Neural progenitor cell (in vitro differentiated cells): ENCODE results near the gene SLC4A8. TPM values are rescaled to one million over a fixed set of nuclear protein-coding genes. Genes with fewer than 3 reads are reported as not detected.

Experiments
- DNase-seq: peaks from one replicate; pipeline ENCODE4 v3.0.0-alpha.2; 2016; ENCODE audit warnings: low spot score
- H2AFZ ChIP-seq: fragments of 200-600 bp; sonication (generic); replicated peaks from 2 replicates; pipeline ENCODE4 v1.6.1; 2016; ENCODE audit warnings: antibody characterized with exemption
- H3F3A ChIP-seq: fragments of 200-600 bp; sonication (generic); 2 replicates; pipeline ENCODE4 v1.6.1; 2016; ENCODE audit warnings: antibody characterized with exemption, low read depth
- H3K27ac ChIP-seq: fragments of 200-600 bp; sonication (generic); 2 replicates; pipeline ENCODE4 v1.5.1; 2016; ENCODE audit warnings: mild to moderate bottlenecking
- H3K27me3 ChIP-seq: fragments of 200-600 bp; sonication (generic); 2 replicates; pipeline ENCODE4 v1.6.1; 2016; ENCODE audit warnings: mild to moderate bottlenecking, moderate library complexity
- H3K36me3 ChIP-seq: fragments of 200-600 bp; sonication (generic); 2 replicates; pipeline ENCODE4 v1.5.1; 2016
- H3K4me1 ChIP-seq: fragments of 200-600 bp; sonication (generic); 2 replicates; pipeline ENCODE4 v1.6.1; 2016; ENCODE audit warnings: mixed run types
- H3K4me2 ChIP-seq: fragments of 200-600 bp; sonication (generic); 2 replicates; pipeline ENCODE4 v1.6.1; 2016
- H3K4me3 ChIP-seq: fragments of 200-600 bp; sonication (generic); 2 replicates; pipeline ENCODE4 v1.5.1; 2016
- H3K79me2 ChIP-seq: fragments of 200-600 bp; sonication (generic); 2 replicates; pipeline ENCODE4 v1.6.1; 2016; ENCODE audit warnings: low read depth
- H3K9ac ChIP-seq: fragments of 200-600 bp; sonication (generic); 2 replicates; pipeline ENCODE4 v1.6.1; 2016
- H3K9me3 ChIP-seq: fragments of 200-600 bp; sonication (generic); 2 replicates; pipeline ENCODE4 v1.5.1; 2016; ENCODE audit warnings: low read depth
- H4K20me1 ChIP-seq: fragments of 200-600 bp; sonication (generic); 2 replicates; pipeline ENCODE4 v1.6.1; 2016; ENCODE audit warnings: low read depth
- H3K27ac Mint-ChIP-seq: 3 replicates; pipeline ENCODE4 v1.8.0; 2021; ENCODE audit warnings: mixed read lengths
- H3K27me3 Mint-ChIP-seq: 2 replicates; pipeline ENCODE4 v1.8.0; 2022; ENCODE audit warnings: low read depth, mild to moderate bottlenecking, inconsistent platforms, moderate library complexity, mixed read lengths; ENCODE audit not compliant: insufficient read depth
- H3K36me3 Mint-ChIP-seq: 3 replicates; pipeline ENCODE4 v1.8.0; 2021; ENCODE audit warnings: mixed read lengths
- H3K4me1 Mint-ChIP-seq: 3 replicates; pipeline ENCODE4 v1.8.0; 2021; ENCODE audit warnings: mixed read lengths
- H3K4me3 Mint-ChIP-seq: 3 replicates; pipeline ENCODE4 v1.8.0; 2021; ENCODE audit warnings: mild to moderate bottlenecking, moderate library complexity, mixed read lengths
- H3K9me3 Mint-ChIP-seq: 3 replicates; pipeline ENCODE4 v1.8.0; 2020; ENCODE audit warnings: mixed read lengths
- CTCF ChIP-seq: fragments of 200-600 bp; sonication (generic); IDR thresholded peaks from 2 replicates; pipeline ENCODE4 v1.5.1; 2017; ENCODE audit warnings: antibody characterized with exemption, mild to moderate bottlenecking
- EZH2 ChIP-seq: fragments of 200-600 bp; sonication (generic); IDR thresholded peaks from 2 replicates; pipeline ENCODE4 v1.6.1; 2017; ENCODE audit warnings: antibody characterized with exemption, mild to moderate bottlenecking, moderate library complexity
- EZH2phosphoT487 ChIP-seq: fragments of 200-600 bp; sonication (generic); IDR thresholded peaks from 2 replicates; pipeline ENCODE4 v1.6.1; 2017; ENCODE audit warnings: antibody characterized with exemption
- total RNA-seq: library from RNA; depleted of rRNA; stranded (reverse); fragments of >200 nt; gene quantifications from 2 replicates; pipeline ENCODE4 v1.2.3, GENCODE V29; 2015; ENCODE audit warnings: low replicate concordance

The SLC4A8 gene
- total RNA-seq, 1 donor from 2014 or later: 10.1 TPM

GRCh38 chr12:51406290-51406689 is 18.3 kb upstream of the SLC4A8 start:
- Histone ChIP-seq H3K4me2 (no peak overlapping the region), H3K4me1 (no peaks in the 10 kb centered on the region), H3K79me2 (no peaks in the 10 kb centered on the region), H3K27me3 (no peaks in the 10 kb centered on the region), H2AFZ (no peak overlapping the region), H4K20me1 (no peaks in the 10 kb centered on the region), H3F3A (no peaks in the 10 kb centered on the region), H3K9me3 (no peaks in the 10 kb centered on the region), H3K4me3 (no peak overlapping the region), H3K27ac (no peak overlapping the region), H3K9ac (no peak overlapping the region), H3K36me3 (no peaks in the 10 kb centered on the region)
- DNase-seq: no peak
- Mint-ChIP-seq H3K27ac (no peak overlapping the region), H3K9me3 (no peaks in the 10 kb centered on the region), H3K4me1 (no peaks in the 10 kb centered on the region), H3K4me3 (no peak overlapping the region), H3K27me3 (peaks cover 4% of the 10 kb centered on the region), H3K36me3 (no peaks in the 10 kb centered on the region)
- TF ChIP-seq CTCF (no peak), EZH2 (no peak), EZH2phosphoT487 (no peak)

GRCh38 chr12:51406859-51407258 is 17.8 kb upstream of the SLC4A8 start:
- Histone ChIP-seq H3K4me2 (no peak overlapping the region), H2AFZ (no peak overlapping the region), H3K4me3 (no peak overlapping the region), H3K9ac (no peak overlapping the region), H4K20me1 (no peaks in the 10 kb centered on the region), H3K27me3 (no peaks in the 10 kb centered on the region), H3K9me3 (no peaks in the 10 kb centered on the region), H3K27ac (no peak overlapping the region), H3K4me1 (no peaks in the 10 kb centered on the region), H3K36me3 (no peaks in the 10 kb centered on the region), H3K79me2 (no peaks in the 10 kb centered on the region), H3F3A (no peaks in the 10 kb centered on the region)
- Mint-ChIP-seq H3K36me3 (no peaks in the 10 kb centered on the region), H3K27me3 (peaks cover 4% of the 10 kb centered on the region), H3K4me3 (no peak overlapping the region), H3K4me1 (no peaks in the 10 kb centered on the region), H3K27ac (no peak overlapping the region), H3K9me3 (no peaks in the 10 kb centered on the region)
- TF ChIP-seq EZH2phosphoT487 (no peak), CTCF (no peak), EZH2 (no peak)
- no peak for DNase-seq

GRCh38 chr12:51407604-51408003 is 17.0 kb upstream of the SLC4A8 start:
- DNase-seq: no peak
- H3K27ac Mint-ChIP-seq: no peak overlapping the region
- no peaks in the 10 kb centered on the region for H3K27me3 ChIP-seq
- H3K4me3 ChIP-seq: no peak overlapping the region
- H3K4me3 Mint-ChIP-seq: no peak overlapping the region
- no peak for TF ChIP-seq EZH2
- no peak for TF ChIP-seq EZH2phosphoT487
- no peak for TF ChIP-seq CTCF
- H3F3A ChIP-seq: no peaks in the 10 kb centered on the region
- H3K9me3 Mint-ChIP-seq: no peaks in the 10 kb centered on the region
- peaks cover 4% of the 10 kb centered on the region for H3K27me3 Mint-ChIP-seq
- no peaks in the 10 kb centered on the region for H3K4me1 ChIP-seq
- no peaks in the 10 kb centered on the region for H3K9me3 ChIP-seq
- H4K20me1 ChIP-seq: no peaks in the 10 kb centered on the region
- H3K4me1 Mint-ChIP-seq: no peaks in the 10 kb centered on the region
- no peaks in the 10 kb centered on the region for H3K36me3 ChIP-seq
- H3K36me3 Mint-ChIP-seq: no peaks in the 10 kb centered on the region
- no peak overlapping the region for H3K4me2 ChIP-seq
- no peak overlapping the region for H3K9ac ChIP-seq
- H3K27ac ChIP-seq: no peak overlapping the region
- no peaks in the 10 kb centered on the region for H3K79me2 ChIP-seq
- H2AFZ ChIP-seq: no peak overlapping the region
